Fibroblast of gingiva (primary cell): Measurements from ENCODE around the gene NRG3.

Experiments used
- DNase-seq: peaks from one replicate; pipeline ENCODE4 v3.0.0-alpha.2; 2011; ENCODE audit warnings: low read depth

The NRG3 gene

DNA sequence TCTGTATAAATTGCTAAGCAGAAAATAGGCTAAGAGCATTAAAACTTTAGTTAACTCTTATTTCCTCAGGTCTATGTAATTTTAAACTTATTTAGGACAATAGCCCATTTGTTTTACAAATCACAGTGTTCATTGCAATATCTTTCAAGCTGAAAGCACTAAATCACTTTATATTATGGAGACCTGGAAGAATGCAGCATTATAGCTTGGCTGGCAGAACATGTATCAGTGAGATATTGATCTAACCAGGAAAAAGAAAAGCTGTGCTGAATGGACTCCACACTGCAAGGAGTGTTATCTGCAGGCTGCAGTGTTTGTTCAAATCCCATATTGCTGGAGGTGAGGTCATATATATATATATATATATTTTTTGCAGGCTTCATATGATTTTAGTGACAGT, 517.5 kb downstream of the NRG3 start:
- no peak for DNase-seq

DNA sequence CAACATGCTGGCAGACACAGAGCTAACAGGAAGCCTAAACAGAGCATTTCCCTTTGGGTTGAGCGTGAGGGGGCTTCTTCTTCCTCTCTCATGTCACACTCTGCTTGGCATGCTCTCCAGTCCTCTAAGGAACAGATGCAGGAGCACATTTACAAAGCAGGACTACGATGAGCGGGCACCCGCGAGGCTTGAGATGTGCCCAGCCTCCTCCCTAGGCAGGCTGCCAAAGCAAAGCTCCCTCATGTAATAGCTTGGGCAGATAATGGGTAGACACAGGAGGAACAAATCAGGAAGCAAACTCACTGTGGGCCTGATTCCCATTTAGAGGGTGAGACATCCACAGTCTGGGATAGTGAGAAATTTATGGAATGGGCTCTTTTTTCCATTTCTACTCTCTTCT, 519.1 kb downstream of the NRG3 start:
- DNase-seq = no peak

DNA sequence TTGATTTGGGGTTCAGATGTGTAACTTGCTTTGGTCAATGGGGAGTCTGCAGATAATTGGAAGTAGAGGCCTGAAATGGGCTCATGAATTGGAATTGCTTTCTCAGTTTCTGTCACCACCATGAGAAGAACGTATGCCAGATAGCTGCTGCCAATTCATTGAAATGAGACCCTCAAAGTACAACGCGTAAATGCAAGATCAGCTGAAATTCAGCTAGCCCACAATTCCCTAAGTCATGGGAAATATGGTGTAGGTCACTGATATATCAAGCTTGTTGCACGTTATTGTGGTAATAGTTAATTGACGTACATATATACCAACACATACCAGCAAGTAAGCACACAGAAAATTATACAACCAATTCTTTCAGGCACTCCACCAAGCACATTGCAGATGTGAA, 520.0 kb downstream of the NRG3 start:
- DNase-seq = no peak

DNA sequence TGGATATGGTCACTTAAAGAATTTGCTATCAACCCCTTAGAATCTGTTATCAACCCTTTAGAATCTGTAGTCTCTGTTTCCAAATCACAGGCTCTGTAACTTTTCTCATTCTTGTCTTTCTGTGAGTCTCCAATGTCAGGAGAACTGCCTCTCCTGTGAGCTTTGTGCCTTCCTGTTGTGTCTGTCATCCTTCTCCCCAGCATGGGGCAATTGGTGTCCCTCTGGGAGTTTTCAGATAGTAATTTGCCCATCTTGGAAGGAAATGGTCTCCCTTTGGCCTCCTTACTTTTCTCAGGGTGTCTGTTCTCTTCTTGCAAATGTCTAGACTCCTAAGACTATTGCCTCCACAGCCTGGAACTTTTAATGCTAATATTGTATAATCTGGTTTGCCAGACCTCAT, 521.9 kb downstream of the NRG3 start:
- no peak for DNase-seq

DNA sequence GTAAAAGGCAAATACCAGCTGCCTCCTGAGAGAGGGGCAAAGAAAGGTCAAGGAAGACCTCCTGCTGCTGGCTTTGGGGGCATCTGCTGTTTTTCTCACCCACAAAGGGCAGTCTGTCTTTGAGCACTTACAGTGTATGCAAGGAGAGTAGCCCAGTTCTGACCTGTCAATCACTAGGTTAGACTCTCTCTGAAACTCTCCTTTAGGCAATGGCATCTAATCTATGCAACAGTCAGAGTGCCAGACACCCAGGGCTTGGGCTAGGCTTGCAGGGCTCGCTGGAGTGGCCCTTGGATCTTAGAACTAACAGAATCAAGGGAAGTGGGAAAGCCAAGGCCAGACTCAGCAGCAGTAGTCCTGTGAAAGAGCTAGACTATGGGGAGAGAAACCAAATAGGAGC, 522.9 kb downstream of the NRG3 start:
- no peak for DNase-seq

DNA sequence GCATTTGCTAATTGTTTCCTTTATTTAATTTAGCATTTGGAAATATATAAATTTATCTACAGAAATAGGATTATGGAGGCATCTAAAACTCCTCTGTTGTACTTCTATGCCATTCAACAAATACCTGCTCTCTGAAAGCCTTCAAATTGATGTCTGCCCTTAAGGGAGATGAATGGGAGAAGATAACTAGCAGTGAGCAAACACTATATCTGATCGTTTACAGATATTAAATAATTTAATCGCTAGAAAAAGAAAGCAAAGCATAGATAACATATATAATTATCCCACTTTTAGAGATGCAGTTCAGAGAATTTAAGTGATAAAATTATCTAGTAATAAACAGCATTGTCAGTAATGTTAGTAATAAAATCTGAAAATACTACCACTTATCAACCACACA, 524.9 kb downstream of the NRG3 start:
- no peak for DNase-seq

DNA sequence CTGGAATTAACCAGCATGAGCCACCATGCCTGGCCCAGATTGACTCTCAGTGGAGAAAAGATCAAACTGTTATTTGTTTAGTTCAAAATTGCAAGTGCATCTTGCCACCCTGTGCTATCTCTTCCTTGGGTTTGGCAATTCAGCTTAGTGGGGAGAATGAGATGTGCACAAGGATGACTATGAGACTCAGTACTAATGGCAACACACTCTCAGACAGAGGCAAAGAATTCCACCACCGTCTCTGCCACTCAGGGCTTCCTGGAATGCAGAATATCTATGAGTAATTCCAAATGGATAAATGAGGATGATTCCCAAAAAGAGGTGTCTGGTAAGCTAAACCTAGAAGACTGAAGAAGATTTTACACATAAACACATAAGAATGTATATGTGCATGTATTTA, 525.8 kb downstream of the NRG3 start:
- DNase-seq = no peak

DNA sequence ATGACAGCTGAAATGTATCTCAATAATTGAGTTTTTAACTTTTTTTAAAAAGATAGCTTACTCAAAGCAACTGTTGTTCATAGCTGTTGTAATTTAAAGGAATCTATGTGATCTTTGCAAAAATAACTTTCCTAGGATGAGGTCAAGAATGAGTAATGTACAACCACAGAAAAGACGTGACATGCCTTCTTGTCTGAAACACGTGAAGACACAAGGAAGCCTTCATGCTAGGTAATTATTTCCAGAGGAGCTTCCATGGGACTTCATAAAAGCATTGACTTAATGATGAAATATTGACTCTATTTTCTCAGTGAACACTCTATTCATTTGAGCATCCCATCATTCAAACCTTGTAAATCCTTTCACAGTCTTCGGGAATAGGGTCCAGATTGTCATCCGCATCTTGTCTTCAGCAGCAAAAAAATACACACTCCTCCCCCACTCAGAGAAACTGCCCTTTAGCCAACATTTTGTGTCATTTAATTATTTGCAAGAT, 528.0 kb downstream of the NRG3 start:
- DNase-seq = no peak

DNA sequence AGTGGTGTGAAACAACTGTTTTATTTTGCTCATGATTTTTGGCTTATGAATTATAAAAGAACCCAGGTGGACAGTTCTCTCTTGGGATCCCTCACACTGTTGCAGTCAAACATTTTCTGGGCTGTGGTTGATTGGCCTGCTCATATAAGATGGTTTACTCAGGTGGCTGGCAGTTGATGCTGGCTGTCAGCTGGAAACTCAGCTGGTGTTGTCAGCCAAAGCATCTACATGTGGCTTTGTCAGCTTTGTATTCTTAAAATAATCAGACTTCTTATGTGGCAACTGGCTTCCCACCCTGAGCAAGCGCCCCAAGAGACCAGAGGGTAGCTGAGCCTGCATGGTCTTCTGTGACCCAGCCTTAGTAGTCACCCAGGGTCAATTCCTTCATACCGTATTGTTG, 534.7 kb downstream of the NRG3 start:
- no peak for DNase-seq

DNA sequence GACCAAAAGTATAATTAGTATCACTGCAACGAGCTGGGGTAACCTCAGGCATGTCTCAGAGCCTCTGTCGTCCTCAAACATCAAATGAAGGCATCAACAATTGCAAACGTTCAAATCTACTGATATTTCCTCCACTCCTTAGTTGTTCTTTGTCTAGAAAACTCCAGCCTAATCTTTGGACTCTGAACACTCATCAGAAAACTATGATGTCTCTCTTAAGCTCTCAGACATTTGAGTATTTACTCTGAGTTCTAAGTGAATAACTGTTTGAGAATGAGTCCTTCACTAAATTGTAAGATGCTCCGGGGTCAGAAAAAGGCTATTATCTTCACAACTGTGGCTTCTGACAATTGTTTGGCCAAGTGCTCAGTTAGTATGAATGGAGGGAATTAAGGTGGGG, 536.4 kb downstream of the NRG3 start:
- DNase-seq = no peak

DNA sequence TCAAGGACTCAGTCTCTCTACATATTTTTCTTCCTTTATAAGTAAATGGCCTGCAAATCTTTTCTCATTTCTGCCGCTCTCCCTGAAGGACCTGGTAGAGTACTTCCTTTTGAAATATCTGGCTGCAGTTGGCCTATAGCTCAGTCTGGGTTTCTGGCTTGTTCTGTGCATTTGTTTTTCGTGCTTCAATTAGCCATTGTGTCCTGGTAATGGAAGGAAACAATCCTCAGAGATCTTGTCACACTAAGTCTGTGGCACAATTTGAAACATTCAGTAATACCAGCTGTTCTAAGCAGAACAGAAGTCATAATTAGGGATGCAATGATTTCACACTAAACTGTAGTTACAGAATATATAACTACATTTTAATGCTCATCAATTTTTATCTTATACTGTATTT, 545.0 kb downstream of the NRG3 start:
- no peak for DNase-seq

DNA sequence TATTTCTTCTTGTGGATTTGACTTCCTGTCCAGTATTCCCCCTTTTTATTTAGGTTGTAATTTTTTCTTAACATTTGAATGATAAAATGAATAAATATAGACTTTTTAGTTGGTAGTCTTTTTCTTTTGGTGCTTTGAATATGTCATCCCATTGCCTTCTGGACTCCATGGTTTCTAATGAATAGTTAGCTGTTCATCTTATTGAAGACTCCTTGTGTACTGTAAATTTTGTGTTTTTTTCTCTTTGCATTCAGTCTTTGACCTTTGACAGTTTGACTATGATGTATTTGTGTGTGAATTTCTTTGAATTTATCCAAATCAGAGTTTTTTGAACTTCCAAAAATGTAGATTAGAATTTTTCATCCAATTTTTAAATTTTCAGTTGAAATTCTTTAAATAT, 554.3 kb downstream of the NRG3 start:
- DNase-seq = no peak

DNA sequence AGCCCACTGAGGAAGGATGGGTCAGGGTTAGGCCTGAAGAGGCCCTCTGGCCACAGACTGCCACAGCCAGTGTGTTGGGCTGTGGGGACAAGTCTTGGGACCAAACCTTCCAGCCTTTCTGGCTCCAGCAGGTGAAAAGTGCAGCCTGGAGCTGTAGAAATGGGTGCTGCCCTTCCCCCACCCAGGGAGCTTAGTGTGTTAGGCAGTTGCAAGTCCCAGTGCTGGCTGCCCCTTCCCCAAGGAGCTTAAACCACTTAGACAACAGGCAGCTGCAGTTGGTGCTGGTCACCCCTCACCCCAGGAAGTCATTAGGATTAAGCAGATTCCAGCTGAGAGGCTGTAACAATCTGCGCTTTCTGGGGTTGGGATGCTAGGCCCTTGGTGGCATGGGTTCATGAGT, 563.3 kb downstream of the NRG3 start:
- no peak for DNase-seq

DNA sequence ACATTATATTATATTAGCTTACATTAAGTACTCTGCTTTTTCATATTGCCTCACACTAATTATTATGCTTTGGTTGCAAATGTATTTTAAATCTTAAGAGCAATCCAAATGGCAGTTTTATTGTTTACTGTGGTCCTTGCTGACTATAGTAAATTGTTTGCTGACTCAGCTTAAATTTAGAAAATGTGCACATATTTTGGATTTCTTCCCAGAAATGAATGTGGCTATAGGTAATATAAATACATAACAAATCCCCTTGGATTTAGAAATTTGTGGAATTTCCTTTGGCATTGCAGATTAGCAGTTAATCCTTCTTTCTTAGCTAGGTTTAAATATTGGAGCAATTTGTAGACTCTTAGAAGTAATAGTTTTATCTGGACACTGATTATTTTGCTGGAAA, 565.8 kb downstream of the NRG3 start:
- no peak for DNase-seq

DNA sequence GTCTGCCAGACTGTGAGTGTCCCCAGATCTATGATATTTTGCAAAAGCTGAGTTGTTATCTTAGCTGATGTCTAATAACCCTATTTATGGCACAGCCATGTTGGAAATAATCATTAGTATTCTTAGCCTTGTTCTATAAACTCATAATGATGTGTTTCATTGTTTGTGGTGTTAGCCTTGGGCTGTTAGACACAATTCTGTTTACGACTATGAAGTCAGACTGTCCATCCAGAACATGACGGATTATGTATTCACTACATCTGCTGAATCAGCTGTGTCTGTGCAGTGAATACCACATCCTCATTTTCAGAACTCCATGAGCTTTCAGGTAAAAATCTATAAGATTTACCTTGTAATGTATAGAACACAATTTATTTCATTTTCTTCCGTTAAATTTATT, 577.1 kb downstream of the NRG3 start:
- no peak for DNase-seq

DNA sequence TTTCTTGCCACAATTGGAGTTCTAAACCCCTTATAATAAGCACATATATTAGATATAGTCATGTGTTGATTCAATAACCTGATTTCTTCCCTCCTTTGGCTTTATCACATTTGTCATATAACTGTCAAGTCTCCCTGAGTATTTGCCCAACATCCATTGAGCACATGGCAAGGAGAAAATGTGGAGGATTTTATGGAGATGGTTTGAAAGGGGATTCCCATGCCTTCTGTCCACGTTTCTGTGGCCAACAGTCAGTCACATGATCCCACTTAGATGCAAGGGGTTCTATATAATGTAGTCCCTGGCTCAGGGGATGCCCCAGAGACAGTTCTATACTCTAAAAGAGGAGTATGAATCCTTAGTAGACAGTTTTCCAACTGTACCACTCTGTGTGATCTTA, 577.7 kb downstream of the NRG3 start:
- no peak for DNase-seq

DNA sequence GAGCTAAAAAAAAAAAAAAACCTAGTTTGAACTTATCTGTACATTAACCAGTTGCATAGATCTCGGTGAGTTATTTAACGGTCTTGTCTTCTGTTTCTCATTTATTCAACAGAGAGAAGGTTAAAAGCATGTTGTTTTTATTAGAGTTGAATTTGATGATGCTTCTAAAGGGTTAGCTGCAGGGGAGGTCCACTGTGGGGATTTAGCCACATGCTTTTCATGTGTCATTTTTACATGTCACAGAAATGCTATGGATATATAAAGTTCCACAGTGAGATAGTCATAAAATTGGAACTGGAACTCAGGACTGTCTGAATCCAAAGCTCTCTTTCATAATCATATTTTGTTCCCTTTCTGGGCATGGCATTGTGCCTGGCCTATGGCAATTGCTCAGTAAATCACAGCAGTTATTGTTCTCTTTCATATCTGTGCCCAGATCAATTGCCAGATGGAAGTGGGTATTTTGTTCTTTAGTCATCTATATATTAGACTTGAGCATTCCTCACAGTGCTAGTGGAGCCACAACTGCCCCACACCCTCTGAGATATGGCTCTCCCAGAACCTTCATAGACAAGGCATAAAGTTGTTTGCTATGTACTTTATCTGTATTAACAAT, 578.8 kb downstream of the NRG3 start:
- no peak for DNase-seq

DNA sequence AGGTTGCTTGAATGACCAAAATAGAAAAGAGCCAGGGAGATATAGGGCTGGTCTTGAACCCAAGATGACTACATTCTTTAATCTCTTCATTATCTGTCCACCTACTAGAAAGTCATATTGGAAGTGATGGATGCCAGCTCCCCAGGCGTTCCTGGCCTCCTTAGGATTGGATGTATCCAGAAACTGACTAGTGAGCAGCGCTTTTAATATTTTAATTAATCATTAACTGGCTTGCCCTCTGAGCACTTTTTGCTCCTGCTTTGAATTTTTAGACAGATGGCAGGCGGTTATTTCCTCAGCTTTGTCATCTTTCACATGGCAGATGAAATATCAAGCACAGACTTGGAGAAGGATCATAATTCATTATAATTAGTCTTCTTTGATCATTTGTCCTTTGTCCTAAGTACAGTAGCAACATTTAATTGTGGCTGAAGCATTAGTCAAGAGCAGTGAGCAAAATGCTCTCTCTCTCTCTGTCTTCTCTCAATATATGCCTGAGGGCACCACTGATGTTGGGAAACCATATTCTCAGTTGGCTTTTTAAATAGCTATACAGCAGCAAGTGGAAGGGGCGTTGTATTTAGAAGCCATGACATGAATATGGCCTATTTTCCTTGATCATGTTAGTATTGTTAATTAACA, 588.0 kb downstream of the NRG3 start:
- no peak for DNase-seq

DNA sequence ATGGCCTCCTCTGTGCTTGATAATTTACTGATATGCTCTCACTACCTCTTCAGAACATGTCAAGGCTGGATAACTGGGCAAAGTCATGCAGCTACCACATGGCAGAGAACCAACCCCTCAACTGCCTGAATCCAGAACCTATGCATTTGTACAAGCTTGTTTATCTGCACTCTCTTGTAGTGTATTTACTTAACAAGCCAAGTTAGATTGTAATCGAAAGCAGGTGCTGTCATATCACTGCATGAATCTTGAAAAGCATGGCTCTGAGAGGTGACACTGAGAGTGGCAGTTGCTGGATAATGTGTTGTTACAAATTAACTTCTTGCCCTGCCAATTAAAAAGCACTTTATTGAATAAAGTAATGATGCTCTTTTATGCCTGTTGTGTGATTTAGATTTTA, 588.6 kb downstream of the NRG3 start:
- DNase-seq = no peak

DNA sequence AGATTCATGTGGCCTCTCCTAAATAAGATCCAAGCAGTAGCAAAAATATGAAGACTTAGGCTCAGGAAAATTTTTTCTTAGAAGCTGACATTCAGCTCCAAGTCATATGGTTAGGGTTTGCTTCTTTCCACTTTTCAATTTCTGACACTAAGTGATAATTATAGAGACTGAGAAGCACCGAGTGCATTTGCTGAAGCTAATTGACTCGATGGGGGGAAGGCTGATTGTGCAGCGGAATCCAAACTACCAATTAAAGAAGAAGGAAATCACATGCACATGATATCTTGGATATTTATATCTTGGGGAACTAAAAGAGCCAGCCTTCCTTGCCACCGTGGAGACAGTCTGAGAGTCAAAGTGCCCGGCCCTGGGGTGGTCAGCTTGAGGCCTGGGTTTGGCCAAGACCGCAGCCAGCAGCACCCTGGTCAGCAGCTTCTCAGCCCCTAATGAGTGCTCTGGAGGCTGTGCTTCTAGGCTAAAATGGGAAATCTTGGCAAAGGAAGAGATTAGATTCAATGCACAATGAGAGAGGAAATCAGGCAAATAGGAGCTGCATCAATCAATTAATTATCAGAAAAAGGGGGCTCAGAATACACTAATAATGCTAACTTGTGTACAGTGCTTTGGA, 589.3 kb downstream of the NRG3 start:
- no peak for DNase-seq

DNA sequence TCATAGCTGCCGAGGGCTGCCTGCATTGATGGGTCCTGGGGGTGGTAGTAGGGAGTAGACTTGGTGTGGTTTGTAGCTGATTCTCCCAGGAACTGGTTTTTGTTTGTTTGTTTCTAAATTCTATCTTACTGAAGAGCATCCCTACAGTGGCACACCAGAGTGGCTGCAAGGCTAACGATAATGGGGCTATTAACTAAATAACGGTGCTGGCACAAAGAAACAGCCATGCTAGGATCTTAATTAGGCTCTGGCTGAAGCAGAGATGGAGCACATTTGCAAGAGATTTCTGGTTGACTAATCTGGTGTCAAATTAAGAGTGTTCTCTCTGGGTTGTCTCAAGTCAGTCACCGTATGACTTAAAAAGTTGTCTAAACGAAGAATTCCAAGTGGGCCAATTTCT, 590.0 kb downstream of the NRG3 start:
- no peak for DNase-seq

DNA sequence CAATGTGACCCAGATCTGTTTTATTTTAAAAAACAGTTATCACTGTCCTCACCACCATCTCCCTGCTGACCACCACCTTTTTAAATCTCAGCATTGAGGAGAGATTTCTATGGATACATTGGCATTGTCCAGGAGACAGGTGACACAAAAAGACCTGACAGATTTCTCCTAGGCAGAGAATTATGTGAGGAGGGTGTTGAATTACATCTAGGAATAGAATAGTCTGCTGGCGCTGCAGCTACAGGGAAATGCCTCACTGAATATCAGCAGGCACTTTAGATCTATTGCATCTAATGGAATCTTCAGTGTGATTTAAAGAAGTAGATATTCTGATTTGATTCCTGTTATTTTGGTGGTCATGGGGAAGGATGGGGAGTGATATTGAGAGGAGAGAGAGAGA, 593.5 kb downstream of the NRG3 start:
- no peak for DNase-seq

DNA sequence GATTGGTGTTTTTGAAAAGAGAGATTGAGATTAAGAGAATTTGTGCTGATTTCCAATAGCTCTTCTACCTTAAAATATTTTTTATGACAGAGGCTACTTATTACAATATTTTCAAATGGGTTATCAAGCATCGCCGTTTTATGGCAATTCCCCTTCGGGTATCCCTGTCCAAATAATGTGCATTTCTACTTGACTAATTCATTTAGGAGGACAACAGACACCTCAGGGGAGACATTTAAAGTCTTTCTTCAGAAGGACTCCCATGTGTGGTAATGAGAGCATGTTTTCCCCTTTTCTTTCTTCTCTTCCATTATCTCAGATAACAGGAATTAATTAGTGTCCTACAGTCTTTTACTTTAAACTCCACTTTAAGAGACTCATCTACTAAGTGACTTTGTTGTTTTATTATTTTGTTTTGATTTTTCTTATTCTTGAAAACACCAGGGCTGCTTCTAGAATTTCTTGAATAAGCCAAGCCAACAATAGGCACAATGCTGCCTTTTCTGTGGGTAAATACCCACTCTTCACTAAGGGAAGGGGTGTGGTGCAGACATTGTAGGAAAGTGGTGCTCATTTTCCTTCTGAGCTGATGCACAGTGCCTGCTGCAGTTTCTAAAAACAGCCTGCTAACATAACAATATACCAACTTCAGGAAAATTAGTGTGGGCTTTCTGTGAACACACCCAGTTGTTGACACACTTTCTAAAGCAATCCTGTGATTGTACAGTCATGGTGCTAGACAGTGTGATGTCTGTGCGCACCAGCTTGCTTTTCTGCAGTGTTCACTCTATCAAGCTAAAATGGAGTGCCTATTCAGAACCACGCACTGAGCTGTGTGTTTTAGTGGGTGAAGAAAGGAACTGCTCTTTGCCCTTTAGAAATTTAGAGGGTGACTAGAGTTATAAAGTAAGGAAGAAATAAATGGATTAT, 597.7 kb downstream of the NRG3 start:
- DNase-seq = no peak
